GM19468 (cell line): Measurements from ENCODE around the gene MRPS27.

Experiments used
- ATAC-seq: cut with Tn5 transposase; IDR thresholded peaks from one replicate; pipeline ENCODE4 v1.9.1; 2021; ENCODE audit warnings: mild to moderate bottlenecking, moderate library complexity, moderate number of reproducible peaks; ENCODE audit not compliant: unreplicated experiment; ENCODE audit errors: extremely low read depth

MRPS27 gene

GRCh38 chr5:72319976-72320752 lies at the start of gene MRPS27, which contains the start of gene PTCD2:
TSS of gene MRPS27 (minus strand) at chr5:72320240. CDS start at chr5:72320221, 19 bp downstream.
TSS of gene PTCD2 (plus strand) at chr5:72320373. CDS start at chr5:72320383, 10 bp downstream.
- ATAC-seq, result peak; percentile 98

GRCh38 chr5:72369711-72370110 lies 49.7 kb upstream of the MRPS27 start:
- no peak for ATAC-seq

- ATAC-seq, result no peak
These were observed 49.3 kb upstream of the MRPS27 start for GRCh38 chr5:72369301-72369700.

GRCh38 chr5:72368271-72368670 lies 48.2 kb upstream of the MRPS27 start:
- no peak for ATAC-seq

GRCh38 chr5:72366324-72366976 lies 46.4 kb upstream of the MRPS27 start:
- ATAC-seq, result peak; percentile 63

- ATAC-seq, result no peak
These were observed 44.9 kb upstream of the MRPS27 start for GRCh38 chr5:72364951-72365350.

- no peak for ATAC-seq
These were observed 44.1 kb upstream of the MRPS27 start for GRCh38 chr5:72364171-72364570.

- no peak for ATAC-seq
These were observed 43.2 kb upstream of the MRPS27 start for GRCh38 chr5:72363166-72363802.

- no peak for ATAC-seq
These were observed 39.8 kb upstream of the MRPS27 start for GRCh38 chr5:72359886-72360285.

GRCh38 chr5:72358925-72359324 lies 38.9 kb upstream of the MRPS27 start:
- no peak for ATAC-seq

- ATAC-seq, result no peak
These were observed 36.3 kb upstream of the MRPS27 start for GRCh38 chr5:72356361-72356760.

- no peak for ATAC-seq
These were observed 35.8 kb upstream of the MRPS27 start for GRCh38 chr5:72355706-72356299.

GRCh38 chr5:72353046-72353445 lies 33.0 kb upstream of the MRPS27 start:
- no peak for ATAC-seq

GRCh38 chr5:72352616-72353015 lies 32.6 kb upstream of the MRPS27 start:
- no peak for ATAC-seq

GRCh38 chr5:72351376-72351775 lies 31.3 kb upstream of the MRPS27 start:
- ATAC-seq, result no peak

- no peak for ATAC-seq
These were observed 27.8 kb upstream of the MRPS27 start for GRCh38 chr5:72347801-72348308.

- no peak for ATAC-seq
These were observed 26.4 kb upstream of the MRPS27 start for GRCh38 chr5:72346398-72346797.

GRCh38 chr5:72338689-72339209 lies 18.7 kb upstream of the MRPS27 start:
- no peak for ATAC-seq

- ATAC-seq, result no peak
These were observed 17.1 kb upstream of the MRPS27 start for GRCh38 chr5:72337159-72337558.

GRCh38 chr5:72330712-72331111 lies 10.7 kb upstream of the MRPS27 start:
- ATAC-seq, result no peak
